Epithelial cell of esophagus (primary cell): ENCODE data around the gene WDR82.

Source experiments
- DNase-seq: peaks from one replicate; pipeline ENCODE4 v3.0.0; 2010; ENCODE audit warnings: low read depth
- H3K4me3 ChIP-seq: 2 replicates; pipeline ENCODE4 v1.5.1; 2011; ENCODE audit warnings: mild to moderate bottlenecking, low read length, control low read depth
- CTCF ChIP-seq: IDR thresholded peaks from 2 replicates; pipeline ENCODE4 v1.5.1; 2011; ENCODE audit warnings: low read depth, mild to moderate bottlenecking, low read length, control low read depth, inconsistent platforms; ENCODE audit not compliant: insufficient read depth; ENCODE audit errors: missing control alignments

Gene WDR82

GRCh38 chr3:52220380-52221026, 57.9 kb downstream of the WDR82 start:
- peak; percentile 96 for TF ChIP-seq CTCF
- DNase-seq: peak; percentile 72
- H3K4me3 ChIP-seq: no peak overlapping the region

- H3K4me3 ChIP-seq: no peak overlapping the region
- DNase-seq: peak; percentile 39
- no peak for TF ChIP-seq CTCF
Measured at GRCh38 chr3:52218937-52219650, 59.4 kb downstream of the WDR82 start.

- H3K4me3 ChIP-seq: no peak overlapping the region
- no peak for TF ChIP-seq CTCF
- DNase-seq: no peak
Measured at GRCh38 chr3:52218454-52218853, 60.0 kb downstream of the WDR82 start.

- TF ChIP-seq CTCF: no peak
- DNase-seq: no peak
- no peak overlapping the region for H3K4me3 ChIP-seq
Measured at GRCh38 chr3:52218026-52218425, 60.4 kb downstream of the WDR82 start.

DNA sequence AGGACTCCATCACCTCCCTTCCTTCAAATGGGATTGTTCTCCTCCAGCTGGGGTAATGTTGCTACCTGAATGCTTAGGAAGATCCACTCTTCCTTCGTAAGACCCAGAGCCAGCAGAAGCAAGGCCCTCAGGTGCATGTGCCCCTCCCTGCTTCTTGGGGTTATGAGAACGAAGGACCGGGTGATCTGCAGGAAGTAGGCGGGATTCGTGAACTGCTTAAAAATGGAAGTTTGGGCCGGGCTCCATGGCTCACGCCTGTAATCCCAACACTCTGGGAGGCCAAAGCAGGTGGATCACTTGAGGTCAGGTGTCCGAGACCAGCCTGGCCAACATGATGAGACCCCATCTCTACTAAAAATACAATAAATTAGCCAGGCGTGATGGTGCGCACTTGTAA, 61.0 kb downstream of the WDR82 start:
- TF ChIP-seq CTCF: no peak
- no peak for DNase-seq
- no peak overlapping the region for H3K4me3 ChIP-seq

DNA sequence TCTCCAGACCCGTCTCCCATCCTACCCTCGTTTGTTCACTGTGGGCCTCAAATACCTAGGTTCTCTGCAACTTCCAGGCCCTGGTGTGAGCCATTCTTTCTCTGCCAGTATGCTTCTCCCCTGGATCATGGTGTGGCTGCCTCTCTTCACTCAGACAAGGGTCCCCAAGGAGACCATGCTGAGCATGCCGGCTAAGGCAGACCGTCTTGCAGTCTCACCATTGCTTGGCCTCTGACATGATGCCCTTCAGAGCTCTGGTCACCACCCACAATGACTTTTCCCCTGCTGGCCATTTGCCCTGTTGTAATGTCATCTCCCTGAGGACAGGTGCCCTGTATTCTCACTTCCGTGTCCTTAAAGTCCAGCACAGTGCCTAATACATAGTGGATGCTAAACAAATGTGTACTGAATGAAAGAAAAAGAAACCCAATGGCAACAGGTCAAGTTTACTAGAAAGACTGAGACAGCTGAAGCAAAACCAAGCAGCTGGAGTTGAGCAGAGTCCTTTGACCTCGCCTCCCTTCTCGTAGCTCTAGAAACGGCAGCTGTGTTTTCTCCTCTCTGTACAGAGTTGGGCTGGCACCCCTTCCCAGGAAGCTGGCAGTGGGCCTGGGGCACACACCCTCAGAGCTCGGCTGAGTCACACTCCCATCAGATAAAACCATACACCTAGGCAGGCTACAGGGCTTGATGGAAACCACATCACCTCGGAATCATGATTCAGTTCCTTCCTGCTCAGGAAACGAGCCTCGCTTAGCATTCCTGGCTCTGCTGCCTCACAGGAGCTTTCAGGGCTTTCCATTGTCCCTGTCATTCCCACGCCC, 61.7 kb downstream of the WDR82 start:
- TF ChIP-seq CTCF: no peak
- H3K4me3 ChIP-seq: no peak overlapping the region
- peak; percentile 96 for DNase-seq

- no peak overlapping the region for H3K4me3 ChIP-seq
- DNase-seq: no peak
- no peak for TF ChIP-seq CTCF
Measured at GRCh38 chr3:52215351-52215750, 63.1 kb downstream of the WDR82 start.
